ENCODE measurements around the gene TYSND1.
"Not testable (repeated sequence)": the region's sequence is repeated elsewhere in the genome, so short reads cannot be mapped to it uniquely, and the experiment has no call there.

The TYSND1 gene

DNA sequence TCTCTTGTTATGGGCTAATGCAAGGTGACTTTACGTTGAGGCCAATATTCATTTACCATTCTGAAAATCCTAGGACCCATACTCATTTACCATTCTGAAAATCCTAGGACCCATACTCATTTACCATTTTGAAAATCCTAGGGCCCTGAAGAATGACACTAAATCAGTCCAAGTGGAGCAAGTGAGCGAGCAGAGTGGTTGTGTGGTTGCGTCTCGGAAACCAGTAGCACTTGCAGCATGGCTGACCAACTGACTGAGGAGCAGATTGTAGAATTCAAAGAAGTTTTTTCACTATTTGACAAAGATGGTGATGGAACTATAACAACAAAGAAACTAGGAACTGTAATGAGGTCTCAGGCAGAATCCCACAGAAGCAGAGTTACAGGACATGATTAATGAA, 16.9 kb upstream of the TYSND1 start:
- no peak for DNase-seq

DNA sequence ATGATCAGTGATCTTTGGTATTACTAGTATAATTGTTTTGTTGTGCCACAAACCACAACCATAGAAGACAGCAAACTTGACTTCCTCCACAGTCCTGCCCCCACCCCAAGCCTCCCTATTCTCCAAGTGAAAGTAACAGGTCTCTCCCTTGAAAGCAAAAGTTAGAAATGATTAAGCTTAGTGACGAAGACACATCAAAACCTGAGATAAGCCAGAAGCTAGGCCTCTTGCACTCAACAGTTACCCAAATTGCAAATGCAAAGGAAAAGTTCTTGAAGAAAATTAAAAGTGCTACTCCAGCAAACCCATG, 16.3 kb upstream of the TYSND1 start:
- DNase-seq = no peak

DNA sequence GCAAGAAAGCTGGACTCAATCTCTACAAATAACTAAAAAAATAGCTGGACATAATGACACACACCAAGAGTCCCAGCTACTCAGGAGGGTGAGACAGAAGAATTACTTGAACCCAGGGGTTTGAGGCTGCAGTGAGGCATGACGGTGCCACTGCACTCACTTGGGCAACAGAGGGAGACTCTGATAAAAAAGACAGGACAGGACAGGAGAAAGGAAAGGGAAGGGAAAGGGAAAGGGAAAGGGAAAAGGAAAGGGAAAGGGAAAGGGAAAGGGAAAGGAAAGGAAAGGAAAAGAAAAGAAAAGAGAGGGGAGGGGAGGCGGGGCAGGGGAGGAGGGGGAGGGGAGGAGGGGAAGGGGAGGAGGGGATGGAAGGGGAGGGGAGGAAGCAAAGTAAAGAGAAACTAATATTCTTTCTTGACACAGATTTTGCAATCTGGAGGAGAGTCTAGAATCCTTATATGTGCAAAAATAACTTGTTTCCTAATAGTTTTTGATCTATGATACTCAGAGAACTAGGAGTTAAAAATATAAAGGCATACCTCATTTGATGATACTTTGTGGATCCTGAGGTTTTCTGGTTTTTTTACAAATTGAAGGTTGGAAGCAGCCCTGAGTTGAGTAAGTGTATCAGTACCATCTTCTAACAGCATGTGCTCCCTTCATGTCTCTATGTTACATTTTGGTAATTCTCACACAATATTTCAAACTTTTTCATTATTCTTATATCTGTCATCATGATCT, 15.8 kb upstream of the TYSND1 start:
- DNase-seq = no peak

DNA sequence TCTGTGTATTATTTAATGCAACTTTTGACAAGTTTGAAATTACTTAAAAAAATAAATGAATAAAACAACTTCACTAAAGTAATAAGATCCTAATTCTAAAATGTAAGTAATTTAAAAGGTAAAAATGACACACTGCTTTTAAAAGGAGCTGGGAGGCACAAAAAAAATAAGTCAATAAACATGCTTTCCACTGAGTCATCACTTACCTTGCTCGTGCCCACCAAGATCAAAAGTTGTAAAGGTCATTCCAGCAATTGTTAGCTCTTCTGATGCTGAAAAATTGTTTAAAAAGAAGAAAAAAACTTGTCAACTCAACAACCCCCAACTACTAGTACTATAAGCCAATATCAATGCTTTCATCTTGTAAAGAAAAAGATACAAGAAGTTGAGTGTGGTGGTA, 14.3 kb upstream of the TYSND1 start:
- DNase-seq = no peak

DNA sequence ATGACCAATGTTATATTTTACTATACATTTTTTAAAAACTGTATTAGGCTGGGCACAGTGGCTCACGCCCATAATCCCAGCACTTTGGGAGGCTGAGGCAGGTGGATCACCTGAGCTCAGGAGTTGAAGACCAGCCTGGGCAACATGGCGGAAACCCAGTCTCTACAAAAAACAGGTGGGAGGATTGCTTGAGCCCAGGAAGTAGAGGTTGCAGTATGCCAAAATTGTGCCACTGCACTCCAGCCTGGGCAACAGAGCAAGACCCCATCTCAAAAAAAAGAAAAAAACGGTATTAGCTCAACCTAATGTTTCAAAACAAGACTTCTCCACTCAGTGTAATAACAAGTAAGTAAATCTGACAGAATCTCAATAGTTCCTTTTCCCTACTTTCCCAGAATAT, 12.9 kb upstream of the TYSND1 start:
- DNase-seq = not testable (repeated sequence)

DNA sequence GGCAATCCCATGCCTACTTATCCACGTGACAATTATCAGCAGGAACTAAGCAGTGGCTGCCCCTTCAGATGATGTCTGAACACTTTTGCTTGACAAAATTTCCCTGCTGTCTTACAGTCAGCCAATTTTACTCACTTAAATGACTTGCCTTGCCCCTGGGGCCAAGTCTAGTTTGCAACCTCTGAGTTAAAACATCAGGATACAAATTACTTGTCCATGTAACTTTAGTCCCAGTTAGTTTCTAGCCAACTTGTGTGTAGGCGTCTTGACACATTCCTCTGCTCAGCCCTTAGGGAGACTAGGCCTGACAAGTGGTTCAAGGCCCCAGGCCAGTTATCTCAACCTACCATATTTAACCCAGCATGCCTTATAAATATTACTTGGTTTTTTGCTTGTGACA, 11.6 kb upstream of the TYSND1 start:
- no peak for DNase-seq

DNA sequence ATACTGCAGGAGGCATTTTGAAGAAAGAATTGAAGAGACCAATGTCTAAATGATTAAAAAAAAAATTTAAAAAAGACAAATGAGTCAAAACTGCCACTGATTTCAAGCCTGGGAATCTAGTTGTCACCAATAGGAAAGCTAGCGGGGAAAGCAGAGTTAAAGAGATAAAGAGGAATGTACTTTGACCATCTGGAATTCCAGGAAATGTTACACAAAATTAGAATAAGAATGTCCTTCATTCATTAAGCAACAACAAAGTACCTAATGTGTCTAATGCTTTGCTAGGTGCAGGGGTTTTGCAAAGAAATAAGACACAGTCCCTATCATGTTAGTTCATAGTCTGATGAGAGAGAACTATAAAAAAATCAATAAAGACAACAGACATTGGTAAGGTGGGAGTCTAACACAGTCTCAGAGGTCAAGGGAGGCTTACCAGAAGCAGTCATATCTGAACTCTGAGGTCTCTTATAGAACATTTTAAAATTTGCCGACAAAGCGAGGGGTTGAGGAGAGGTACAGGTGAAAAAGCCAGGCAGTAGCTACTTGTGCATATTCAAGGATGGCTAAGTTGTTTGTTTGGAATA, 8.8 kb upstream of the TYSND1 start:
- no peak for DNase-seq

DNA sequence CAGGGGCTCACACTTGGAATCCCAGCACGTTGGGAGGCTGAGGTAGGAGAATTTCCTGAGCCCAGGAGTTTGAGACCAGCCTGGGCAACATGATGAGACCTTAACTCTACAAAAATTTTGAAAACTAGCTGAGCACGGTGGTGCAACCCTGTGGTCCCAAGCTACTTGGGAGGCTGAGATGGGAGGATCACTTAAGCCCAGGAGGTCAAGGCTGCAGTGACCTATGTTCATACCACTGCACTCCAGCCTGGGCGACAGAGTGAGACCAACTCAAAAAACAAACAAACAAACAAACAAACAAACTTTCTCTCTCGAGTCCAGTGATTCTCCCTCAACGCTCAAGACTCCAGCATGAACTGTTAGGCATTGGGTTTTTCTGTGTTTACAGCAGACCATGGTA, 2.0 kb upstream of the TYSND1 start:
- no peak for DNase-seq

DNA sequence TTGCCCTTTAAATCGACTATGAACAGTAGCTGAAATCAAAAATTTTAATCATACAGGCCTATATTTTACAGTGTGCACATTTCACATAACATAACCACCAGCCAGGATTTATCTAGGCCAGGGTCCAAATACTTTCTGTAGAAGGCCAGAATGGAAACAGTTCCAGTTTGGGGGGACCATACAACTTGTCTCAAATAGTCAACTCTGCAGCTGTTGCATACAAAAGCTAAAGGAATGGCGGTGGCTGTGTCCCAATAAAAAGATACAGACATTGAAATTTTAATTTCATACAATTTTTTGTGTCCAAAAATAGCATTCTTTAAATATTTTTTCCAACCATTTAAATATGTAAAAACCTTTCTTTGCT, 742 bp upstream of the TYSND1 start:
- DNase-seq = no peak

DNA sequence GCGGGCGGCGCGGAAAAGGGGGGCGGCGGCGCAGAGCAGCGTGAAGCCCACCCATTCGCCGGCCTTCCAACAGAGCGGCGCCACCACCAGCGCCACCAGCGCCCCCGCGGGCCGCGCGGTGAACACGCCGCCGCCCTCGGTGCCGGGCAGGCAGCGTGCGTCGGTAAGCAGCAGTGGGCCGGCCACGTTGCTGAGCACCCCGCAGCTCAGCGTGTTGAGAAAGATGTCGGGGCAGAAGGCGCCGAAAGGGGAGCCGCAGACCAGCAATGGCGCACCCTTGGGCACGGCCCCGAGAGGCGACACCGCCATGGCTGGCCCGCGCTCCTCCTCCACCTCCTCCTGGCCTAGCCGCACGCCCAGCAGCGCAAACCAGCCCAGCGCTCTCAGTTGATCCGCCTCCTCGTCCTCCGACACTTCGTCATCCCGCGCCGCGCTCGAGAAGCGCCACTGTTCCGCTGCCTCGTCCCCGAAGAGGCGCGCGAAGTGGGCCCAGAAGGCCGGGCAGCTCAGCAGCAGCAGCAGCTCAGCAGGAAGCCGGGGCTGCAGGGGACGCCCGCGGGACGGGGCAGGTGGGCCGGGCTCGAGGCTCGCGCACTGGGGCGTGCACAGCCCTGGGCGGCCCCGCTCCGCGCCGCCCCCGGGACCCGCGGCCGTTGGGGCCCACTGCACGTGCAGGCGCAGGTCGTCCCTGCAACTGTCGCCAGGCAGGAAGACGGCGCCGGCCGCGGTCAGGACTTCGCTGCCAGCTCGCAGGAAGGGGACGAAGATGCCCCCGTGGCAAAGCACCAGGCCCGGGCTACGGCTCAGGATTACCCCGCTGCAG, 623 bp downstream of the TYSND1 start:
- peak; percentile 73 for DNase-seq

DNA sequence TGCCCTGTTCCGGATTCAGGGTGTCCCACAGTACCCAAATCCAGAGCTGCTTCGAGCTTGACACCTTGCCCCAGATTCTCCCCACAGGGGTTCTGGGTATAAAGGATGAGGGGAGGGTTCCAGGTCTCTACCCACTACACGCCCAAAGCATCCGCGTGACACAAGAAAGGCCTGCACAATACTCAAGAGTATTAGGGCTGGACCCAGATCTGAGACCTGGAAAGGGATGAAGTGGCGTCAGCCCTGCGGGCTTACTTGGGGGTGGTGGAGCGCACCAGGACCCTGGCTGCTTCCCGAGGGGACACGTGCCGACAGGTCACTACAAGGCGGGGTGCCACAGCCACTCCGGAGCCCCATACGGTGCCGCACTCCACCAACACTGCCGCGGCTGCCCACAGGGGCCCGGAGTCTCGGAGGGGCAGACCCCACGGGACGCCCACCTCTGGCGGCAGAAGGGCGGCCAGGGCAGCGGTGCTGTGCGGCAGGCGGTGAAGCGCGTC, 1.3 kb downstream of the TYSND1 start:
- DNase-seq = peak; percentile 48

DNA sequence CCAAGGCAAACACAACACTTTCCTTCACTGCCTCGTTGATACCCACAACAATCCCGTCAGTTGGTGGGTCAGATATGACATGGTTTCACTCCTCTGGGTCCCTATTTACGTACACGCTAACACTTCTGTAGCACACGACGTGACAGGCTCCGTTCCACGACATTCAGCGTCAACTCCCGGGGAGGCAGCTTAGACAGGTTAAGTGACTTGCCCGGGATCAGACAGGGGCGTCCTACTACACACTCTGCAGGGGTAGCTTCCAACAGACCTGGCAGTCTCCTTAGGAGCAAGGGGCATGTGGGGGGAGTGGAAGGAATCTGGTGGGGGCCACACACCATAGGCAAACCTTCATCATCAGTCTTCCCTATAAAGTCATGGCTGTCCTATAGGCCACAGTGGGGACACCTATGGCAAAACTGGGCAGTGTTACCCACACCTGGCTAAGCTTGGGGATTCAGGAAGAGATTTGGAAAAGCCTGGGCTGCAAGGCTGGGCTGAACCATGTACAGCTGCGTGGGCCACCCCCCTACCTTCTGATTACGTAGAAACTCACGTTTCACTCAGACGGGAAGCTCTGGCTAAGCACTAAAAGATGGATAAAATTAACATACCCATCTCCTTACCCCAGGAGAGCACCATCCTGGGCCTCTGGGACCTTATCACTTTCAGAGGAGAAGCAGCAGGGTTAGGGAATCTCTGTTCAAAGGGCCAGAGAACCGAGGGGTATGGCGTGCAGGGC, 2.0 kb downstream of the TYSND1 start:
- DNase-seq = no peak

DNA sequence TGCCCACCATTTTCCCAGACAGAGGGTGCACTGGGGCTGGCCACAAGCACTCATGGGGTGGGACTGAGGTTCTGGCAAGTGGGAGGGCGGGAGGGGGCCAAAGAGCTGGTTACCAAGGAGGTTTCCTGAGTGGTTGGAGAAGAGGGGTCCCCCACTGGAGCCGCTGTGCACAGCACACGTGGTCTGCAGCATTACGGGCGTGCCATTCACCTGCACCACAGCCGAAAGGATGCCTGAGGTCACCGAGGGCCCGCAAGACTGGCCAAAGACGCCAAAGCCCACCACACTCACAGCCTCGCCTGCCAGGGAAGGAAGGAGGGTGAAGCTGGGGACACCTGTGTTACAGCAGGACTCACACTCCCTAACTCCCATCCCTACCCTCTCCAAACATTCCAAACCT, 3.9 kb downstream of the TYSND1 start:
- no peak for DNase-seq

DNA sequence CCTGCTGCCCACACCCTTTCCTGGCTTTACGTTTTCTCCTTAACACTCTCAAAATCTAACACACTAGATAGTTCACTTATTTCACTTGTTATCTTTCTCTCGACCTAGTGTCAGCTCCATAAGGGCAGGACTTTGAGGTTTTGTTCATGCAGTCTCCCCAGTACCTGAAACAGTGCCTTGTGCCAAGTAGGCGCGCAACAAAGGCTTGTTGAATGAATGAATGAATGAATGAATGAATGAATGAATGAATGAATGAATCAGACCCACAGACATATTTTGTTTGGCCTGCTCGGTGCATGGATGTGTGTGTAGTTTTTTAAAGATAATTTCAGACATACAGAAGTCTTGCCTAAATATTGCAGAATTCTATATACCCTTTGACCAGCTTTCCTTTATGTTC, 6.2 kb downstream of the TYSND1 start:
- DNase-seq = no peak

DNA sequence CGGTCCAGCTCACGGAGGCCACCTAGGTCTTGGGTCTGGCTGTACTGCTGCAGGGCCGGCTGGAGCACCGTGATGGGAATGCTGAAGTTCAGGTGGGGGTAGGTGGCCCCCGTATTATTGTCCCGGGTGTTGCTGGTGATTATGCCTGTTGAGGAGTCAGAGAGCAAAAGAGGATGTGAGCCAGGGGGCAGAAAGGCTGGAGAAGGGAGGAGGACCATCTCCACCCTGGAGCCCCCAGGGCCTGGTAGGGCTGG, 6.6 kb downstream of the TYSND1 start:
- DNase-seq = no peak

DNA sequence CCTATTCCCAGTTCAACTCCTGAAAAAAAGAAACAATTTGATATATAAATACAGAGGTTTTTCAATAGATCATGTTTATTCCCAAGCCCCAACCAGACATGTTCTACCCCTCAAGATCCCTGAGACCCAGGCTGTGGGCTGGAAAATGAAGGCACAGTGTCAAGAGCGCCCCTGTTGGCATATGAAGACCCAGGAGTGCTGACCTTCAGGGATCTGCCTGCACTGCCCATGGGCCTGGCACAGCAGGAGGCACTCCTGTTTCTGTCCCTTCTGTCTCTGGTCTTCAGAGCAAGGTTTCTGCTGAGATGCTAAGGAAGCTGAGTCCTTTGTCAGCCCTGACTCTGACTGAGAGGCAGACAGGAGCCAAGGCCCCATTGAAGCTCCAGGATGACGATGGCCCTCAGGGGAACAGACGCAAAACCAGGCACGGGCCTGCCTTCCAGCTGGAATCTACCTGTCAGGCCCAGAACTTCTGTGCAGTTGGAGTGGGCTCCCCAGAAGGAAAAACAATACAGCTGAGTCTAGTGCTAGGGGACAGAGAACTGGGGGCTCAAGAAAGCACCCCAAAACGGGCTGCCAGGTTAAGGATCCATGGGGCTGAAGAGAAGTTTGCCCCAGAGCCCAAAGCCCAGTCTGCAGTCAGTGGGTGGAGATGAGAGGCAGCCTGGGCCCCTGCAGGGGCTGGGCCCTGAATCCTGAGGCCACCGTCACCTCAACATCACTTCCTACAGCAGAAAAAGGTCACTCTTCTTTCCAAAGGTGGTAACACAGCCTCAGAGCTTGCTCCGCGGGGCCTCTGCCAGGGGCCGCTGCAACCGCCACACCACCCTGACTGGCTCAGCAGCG, 7.1 kb downstream of the TYSND1 start:
- DNase-seq = no peak

DNA sequence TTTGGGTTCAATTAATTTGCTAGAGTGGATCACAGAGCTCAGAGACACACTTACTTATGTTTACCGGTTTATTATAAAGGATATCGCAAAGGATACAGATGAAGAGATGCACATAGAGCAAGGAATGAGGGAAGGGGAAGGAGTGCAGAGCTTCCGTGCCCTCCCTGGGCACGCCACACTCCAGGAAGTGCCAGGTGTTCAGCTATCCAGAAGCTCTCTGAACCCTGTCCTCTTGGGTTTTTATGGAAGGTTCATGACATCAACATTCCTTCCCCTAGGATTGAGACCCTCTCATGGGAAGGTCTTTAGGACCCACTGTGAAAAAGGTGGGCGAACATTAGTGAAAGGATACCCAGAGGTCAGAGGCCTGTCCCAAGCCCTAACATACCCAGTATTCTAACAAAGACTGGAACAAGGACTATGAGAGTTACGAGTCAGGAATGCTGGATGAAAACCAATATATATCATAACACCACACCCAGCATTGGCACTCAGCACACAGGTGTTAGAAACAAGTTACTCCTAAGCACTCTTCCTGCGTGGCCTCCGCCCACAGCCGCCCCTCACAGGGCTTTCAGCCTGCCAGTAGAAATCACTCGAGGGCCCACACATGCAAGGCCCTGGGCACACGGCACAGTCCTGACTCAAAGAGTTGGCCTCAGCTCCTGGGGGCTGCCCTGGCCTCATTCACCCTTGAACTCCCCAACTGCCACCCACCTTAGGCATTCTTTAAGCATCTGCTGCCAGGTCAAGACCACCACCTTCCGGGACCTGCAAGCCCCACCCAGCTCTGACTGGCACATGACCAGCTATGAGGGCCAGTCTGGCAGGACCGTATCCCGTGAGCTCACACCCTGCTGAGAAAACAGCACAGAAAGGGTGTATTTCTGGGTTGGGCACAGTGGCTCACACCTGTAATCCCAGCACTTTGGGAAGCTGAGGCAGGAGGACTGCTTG, 8.3 kb downstream of the TYSND1 start:
- no peak for DNase-seq

DNA sequence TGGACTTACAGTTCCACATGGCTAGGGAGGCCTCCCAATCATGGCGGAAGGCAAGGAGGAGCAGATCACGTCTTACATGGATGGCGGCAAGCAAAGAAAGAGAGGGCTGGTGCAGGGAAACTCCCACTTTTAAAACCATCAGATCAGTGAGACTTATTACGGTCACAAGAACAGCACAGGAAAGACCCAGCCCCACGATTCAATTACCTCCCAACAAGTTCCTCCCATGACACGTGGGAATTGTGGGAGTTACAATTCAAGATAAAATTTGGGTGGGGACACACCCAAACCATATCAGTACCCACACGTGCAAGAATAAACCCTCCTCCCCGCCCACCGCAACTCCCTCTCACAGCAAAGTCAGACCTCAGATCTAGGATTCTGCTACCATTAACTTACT, 9.4 kb downstream of the TYSND1 start:
- no peak for DNase-seq

DNA sequence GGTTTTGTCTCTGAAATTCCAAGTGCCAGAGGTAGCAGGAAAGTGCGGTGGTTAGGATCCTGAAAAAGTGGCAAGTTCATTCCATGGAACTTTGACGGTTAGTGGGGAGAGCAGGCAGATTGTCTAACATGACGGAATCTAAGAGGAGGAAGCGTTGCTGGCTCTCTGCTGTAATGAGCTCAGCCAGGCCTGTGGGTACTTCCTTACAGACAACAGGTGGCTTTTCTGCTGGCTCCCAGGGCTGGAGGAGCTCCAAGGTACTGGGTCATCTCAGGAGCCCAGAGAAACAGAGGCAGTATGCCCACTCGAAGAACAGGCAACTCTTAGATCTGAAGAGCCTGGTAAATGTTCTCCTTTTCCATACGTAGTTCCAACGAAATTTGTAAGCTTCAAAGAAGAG, 10.8 kb downstream of the TYSND1 start:
- no peak for DNase-seq

DNA sequence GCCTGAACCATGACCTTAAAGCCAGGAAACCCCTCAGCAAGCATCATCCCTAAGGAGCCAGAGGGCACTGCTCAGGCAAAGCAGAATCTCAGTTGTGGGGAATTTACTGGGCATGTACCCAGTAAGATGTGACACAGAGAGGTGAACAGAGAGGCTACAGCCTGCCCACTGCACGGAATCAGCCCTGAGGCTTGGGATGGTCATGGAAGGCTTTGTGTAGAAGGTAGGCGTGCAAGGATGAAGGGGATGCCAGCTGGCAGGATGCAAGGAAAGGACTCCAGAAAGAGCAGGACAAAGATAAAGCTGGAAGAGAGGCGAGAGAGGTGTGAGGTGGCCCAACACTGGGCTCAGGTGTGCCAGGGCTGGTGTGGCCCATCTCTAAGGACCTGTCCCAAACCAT, 11.5 kb downstream of the TYSND1 start:
- DNase-seq = no peak

Measured in NCI-H82 (cell line).